GM18517 (cell line): Measurements from ENCODE around the gene MRPL22.
"Not testable (repeated sequence)": the region's sequence is repeated elsewhere in the genome, so short reads cannot be mapped to it uniquely, and the experiment has no call there.

Experiments
- ATAC-seq: cut with Tn5 transposase; IDR thresholded peaks from one replicate; pipeline ENCODE4 v1.9.1; 2021; ENCODE audit warnings: mild to moderate bottlenecking, moderate library complexity; ENCODE audit not compliant: unreplicated experiment

MRPL22 gene

DNA sequence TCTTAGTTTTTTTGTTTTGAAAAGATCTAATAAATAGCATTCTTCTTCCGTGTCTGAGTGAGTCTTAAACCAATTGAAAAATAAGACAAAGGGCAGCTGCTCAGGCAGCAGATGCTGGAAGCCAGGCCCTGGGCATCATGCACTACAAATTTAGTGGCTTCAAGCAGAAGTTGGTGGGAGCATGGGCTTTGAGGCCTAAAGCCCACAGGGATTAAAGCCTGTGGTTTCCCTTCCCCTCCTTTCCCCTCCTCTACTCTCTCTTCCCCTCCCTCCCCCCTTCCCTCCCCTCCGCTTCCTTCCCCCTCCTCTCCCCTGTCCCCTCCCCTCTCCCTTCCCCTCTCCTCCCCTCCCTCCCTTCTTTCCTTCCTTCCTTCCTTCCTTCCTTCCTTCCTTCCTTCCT lies 52.6 kb downstream of the MRPL22 start:
- ATAC-seq = no peak

DNA sequence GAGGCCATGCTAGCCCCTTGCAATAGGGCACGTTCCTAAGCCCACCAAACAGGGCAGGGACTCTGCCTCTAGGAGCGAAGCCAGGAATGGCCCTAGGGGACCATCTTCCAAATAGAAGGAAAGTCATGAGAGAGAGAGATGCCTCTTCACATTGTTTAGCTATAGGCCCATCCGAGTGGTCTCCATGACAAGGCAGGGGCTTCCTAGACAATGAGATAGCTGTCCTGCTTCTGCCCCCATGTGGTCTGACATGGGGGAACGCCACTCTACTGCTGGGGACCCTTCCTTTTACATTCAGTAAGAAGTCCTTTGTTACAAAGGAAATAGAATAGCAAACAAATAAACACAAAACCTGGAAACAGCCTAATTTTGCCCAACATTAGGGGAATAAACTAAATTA lies 54.8 kb downstream of the MRPL22 start:
- no peak for ATAC-seq

DNA sequence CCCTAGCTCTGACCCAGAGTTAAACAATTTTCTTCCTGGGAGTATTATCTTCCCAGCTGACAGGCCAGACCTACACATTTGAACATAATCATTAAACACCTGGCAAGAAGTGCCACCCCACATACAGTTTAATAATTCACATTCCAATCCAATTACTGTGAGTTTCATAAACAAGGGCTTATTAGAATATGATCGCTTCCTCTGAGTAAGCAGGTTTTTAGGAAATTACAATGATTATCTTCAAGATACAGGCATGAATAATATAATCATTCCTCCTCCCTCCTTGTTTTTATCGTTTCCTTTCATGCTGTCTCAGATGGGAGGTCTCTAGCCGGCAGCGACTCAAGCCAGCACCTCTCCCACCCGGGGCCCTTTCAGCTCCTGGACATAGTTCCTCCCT lies 56.9 kb downstream of the MRPL22 start:
- no peak for ATAC-seq

DNA sequence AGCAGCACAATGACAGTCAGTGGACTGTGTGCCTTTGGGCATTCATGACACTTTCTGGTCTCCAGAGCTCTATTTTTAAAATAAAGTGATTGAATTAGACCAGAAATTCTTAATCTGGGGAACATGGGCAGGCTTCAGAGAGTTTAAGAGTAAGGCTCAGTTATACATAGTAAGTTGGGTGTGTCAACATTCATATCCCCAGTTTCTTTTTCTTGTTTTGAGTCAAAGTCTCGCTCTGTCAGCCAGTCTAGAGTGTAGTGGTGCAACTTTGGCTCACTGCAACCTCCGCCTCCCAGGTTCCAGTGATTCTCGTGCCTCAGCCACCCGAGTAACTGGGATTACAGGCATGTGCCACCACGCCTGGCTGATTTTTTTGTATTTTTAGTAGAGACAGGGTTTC lies 59.0 kb downstream of the MRPL22 start:
- no peak for ATAC-seq

DNA sequence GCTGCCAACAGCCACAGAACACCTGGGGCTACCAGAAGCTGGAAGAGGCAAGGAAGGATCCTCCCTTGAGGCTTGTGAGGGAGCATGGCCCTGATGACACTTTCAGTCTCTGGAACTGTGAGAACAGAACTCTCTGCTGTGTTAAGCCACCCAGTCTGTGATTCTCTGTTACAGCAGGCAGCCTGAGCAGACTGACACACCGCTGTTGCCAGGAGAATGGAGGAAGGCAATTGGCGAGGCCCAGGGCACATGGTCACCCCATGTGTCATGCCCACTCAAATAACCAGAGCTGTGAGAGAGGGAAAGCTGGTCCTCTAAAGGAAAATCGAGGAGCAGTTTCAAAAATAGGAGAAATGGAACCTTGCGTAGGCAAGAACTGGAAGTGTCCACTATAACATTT lies 60.6 kb downstream of the MRPL22 start:
- ATAC-seq = no peak

DNA sequence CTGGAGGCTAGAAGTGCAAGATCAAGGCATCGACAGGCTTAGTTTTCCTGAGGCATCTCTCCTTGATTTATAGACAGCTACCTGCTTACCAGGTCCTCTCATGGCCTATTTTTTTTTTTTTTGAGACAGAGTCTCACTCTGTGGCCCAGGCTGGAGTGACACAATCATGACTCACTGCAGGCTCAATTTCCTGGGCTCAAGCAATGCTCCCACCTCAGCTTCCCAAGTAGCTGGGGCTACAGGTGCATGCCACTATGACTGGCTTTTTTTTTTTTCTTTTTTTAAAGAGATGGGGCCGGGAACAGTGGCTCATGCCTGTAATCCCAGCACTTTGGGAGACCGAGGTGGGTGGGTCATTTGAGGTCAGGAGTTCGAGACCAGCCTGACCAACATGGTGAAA lies 61.8 kb downstream of the MRPL22 start:
- not testable (repeated sequence) for ATAC-seq

DNA sequence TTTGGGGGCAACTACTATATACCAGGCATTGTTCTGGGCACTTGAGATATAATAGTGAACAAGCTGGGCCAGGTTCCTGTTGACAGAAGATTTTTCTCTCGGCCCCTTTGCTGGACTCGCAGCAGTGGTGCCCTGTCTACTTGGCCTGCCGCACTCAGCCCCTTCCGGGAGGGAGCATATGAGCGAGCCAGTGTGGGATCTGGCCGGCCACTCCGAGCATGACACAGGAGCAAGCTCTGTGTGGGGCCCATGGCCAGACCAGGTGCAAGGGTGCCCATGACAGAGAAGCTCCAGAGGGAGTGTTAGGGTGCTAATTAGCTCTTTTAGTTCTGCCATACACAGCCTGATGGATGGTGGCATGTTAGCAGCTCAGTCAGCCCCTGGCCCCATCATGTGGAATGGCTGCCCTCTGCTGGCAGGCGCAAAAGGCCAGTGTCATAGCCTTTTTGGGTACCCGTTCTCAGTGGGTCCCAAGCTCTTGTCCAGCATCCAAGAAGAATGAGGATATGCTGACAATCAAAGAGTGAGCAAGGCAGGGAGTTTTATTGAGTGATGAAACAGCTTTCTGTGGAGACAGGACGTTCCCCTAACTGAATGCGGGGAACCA lies 63.4 kb downstream of the MRPL22 start:
- ATAC-seq = no peak

DNA sequence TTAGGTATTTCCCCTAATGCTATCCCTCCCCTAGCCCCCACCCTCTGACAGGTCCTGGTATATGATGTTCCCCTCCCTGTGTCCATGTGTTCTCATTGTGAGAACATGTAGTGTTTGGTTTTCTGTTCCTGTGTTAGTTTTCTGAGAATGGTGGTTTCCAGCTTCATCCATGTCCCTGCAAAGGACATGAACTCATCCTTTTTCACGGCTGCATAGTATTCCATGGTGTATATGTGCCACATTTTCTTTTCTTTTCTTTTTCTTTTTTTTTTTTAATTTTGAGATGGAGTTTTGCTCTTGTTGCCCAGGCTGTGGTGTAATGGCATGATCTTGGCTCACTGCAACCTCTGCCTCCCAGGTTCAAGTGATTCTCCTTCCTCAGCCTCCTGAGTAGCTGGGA lies 65.4 kb downstream of the MRPL22 start:
- not testable (repeated sequence) for ATAC-seq

DNA sequence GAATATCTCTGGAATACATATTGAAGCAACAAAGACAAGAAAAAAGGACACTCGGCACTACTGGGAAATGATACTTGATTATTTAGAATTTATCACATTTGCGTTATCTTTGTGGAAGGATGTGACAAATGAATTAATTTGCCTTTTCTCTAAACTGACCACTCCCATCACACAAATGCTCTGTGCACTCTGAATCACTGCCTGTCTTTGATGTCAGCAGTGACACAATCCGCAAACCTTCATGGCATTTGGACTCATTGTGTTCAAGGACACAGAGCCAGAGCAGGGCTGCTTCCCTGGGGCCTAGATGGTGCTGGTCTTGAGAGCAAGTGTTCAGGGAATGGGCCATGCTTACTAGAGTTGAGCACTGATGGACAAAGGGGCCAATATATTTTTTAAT lies 67.8 kb downstream of the MRPL22 start:
- ATAC-seq = no peak

DNA sequence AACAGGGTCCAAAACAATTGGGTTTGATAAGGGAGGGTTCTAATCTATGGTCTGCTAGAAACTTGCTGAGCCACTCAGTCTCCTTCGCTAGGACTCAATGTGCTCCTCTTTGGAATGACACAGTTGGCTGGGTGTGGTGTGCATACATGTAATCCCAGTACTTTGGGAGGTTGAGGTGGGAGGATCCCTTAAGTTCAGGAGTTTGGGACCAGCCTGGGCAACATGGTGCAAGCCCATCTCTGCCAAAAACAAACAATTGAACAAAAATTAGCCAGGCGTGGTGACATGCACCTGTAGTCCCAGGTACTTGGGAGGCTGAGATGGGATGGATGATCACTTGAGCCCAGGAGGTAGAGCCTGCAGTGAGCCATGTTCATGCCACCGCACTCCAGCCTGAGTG lies 70.0 kb downstream of the MRPL22 start:
- ATAC-seq = no peak

DNA sequence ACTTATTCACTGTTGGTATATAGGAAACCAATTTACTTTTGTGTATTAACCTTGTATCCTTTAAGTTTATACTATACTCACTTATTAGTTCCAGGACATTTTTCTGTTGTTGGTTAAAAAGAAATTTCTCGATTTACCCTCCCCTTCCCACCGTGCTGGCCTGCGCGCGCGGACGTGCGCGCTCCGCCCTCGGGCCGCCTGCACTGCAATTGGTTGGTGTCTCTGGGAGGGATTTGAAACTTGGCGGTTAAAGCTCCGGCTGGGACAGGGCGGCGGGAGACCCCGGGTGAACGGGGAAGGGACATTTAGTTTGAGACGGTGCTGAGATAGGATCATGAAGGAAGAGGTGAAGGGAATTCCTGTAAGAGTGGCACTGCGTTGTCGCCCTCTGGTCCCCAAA lies 72.7 kb downstream of the MRPL22 start, which contains the start of gene KIF4B:
Gene KIF4B, plus strand, starts transcription at position 230 of the 400 bp plus-strand sequence. Its CDS starts 105 bp downstream, at position 335.
- ATAC-seq = no peak

DNA sequence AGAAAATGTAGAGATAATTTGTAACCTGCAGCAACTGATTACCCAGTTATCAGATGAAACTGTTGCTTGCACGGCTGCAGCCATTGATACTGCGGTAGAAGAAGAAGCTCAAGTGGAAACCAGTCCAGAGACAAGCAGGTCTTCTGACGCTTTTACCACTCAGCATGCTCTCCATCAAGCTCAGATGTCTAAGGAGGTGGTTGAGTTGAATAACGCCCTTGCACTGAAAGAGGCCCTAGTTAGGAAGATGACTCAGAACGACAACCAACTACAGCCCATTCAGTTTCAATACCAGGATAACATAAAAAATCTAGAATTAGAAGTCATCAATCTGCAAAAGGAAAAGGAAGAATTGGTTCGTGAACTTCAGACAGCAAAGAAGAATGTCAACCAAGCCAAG lies 74.4 kb downstream of the MRPL22 start:
- no peak for ATAC-seq

DNA sequence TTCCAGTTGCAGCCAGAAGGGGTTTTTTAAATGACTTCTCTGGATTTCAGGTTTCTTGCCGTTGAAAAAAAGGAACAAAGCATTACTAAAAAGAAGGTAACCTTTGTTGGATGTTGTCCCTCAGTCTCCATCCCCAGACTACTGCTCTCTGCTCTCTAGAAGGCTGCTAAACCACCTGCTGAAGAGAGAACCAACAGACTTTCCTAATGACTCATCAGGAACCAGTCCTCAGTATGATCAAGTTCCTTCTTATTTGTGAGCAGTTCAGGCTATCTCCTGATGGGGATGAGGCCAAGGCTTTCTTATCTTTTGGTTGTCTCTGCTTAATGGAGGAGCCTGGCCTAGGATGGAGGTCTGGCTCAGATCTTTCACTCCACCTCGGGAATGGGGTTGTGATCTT lies 76.7 kb downstream of the MRPL22 start:
- peak; percentile 98 for ATAC-seq
